A673 (cell line): ENCODE data around the gene COPS9. TPM values are rescaled to one million over a fixed set of nuclear protein-coding genes. Genes with fewer than 3 reads are reported as not detected.

Experiments
- BruUV-seq: library from RNA; stranded (reverse); fragments of 400-500 nt; replicated peaks from 2 replicates; lab custom pipeline; 2021; lab: Mats Ljungman, UMichigan
- CTCF ChIA-PET: fragments of 300-600 bp; sonication (Branson Sonifier 250); formaldehyde crosslinking; loops from one replicate; lab custom pipeline; 2022; ENCODE audit warnings: antibody characterized with exemption; lab: Charles Lee
- POLR2A ChIA-PET: fragments of 300-600 bp; sonication (Branson Sonifier 250); formaldehyde crosslinking; loops from one replicate; lab custom pipeline; 2022; ENCODE audit warnings: antibody characterized with exemption; ENCODE audit not compliant: low non-redundant PET; lab: Charles Lee
- DNase-seq: peaks from one replicate; pipeline ENCODE4 v3.0.0-alpha.2; 2015; ENCODE audit warnings: low spot score
- H3K27ac ChIP-seq: fragments of 200-600 bp; sonication (generic); 2 replicates; pipeline ENCODE4 v1.5.1; 2016; ENCODE audit warnings: mixed run types, low read depth, mild to moderate bottlenecking, mixed read lengths, antibody characterized with exemption, low read length; ENCODE audit not compliant: poor library complexity, severe bottlenecking
- H3K27me3 ChIP-seq: fragments of 200-600 bp; sonication (generic); replicated peaks from 2 replicates; pipeline ENCODE4 v1.6.1; 2017; ENCODE audit warnings: mixed run types, low read depth, mild to moderate bottlenecking, mixed read lengths, antibody characterized with exemption, low read length; ENCODE audit not compliant: insufficient read depth, poor library complexity
- H3K36me3 ChIP-seq: fragments of 200-600 bp; sonication (generic); 2 replicates; pipeline ENCODE4 v1.6.1; 2016; ENCODE audit warnings: mixed run types, mild to moderate bottlenecking, mixed read lengths, antibody characterized with exemption, low read length; ENCODE audit not compliant: insufficient read depth, poor library complexity, severe bottlenecking
- H3K4me1 ChIP-seq: fragments of 200-600 bp; sonication (generic); 2 replicates; pipeline ENCODE4 v1.6.1; 2017; ENCODE audit warnings: mixed run types, mild to moderate bottlenecking, mixed read lengths, antibody characterized with exemption, low read length; ENCODE audit not compliant: insufficient read depth, poor library complexity, severe bottlenecking
- H3K4me3 ChIP-seq: fragments of 200-600 bp; sonication (generic); 2 replicates; pipeline ENCODE4 v1.5.1; 2016; ENCODE audit warnings: low read depth, mixed run types, mild to moderate bottlenecking, mixed read lengths, low read length; ENCODE audit not compliant: poor library complexity, severe bottlenecking
- H3K9me3 ChIP-seq: fragments of 200-600 bp; sonication (generic); 2 replicates; pipeline ENCODE4 v1.6.1; 2016; ENCODE audit warnings: mixed run types, low read depth, mild to moderate bottlenecking, mixed read lengths, antibody characterized with exemption, low read length; ENCODE audit not compliant: poor library complexity, severe bottlenecking
- CTCF ChIP-seq: fragments of 300-800, 200-600 bp; sonication (generic); conservative IDR thresholded peaks from 2 replicates; pipeline ENCODE4 v1.5.1; 2017; ENCODE audit warnings: low read depth, mild to moderate bottlenecking, antibody characterized with exemption, low read length, moderate library complexity, mixed read lengths
- EZH2 ChIP-seq: fragments of 200-600 bp; sonication (generic); IDR thresholded peaks from 2 replicates; pipeline ENCODE4 v1.6.1; 2017; ENCODE audit warnings: borderline replicate concordance, low read depth, mild to moderate bottlenecking, mixed read lengths, antibody characterized with exemption, low read length; ENCODE audit not compliant: poor library complexity, severe bottlenecking
- intact Hi-C: fragments of 100-400 bp; cut with micrococcal nuclease; formaldehyde crosslinking; loops from one replicate; pipeline ENCODE4 v1.10.0; 2022; ENCODE audit not compliant: unreplicated experiment
- total RNA-seq: library from RNA; stranded (reverse); gene quantifications from 2 replicates; pipeline ENCODE4 v1.2.3, GENCODE V29; 2021

COPS9 gene
- total RNA-seq, 1 experiment from 2014 or later, result 136 TPM

GRCh38 chr2:240146627-240147278 is 10.6 kb upstream of the COPS9 start:
- H3K27ac ChIP-seq, result no peak overlapping the region
- H3K27me3 ChIP-seq, result peaks cover 8% of the 10 kb centered on the region
- H3K4me1 ChIP-seq, result no peaks in the 10 kb centered on the region
- DNase-seq, result no peak
- intact Hi-C loops, result no loop called here
- H3K9me3 ChIP-seq, result no peaks in the 10 kb centered on the region
- POLR2A ChIA-PET, result no interaction called here
- TF ChIP-seq EZH2, result no peak
- TF ChIP-seq CTCF, result no peak
- CTCF ChIA-PET, result no interaction called here
- no TSS peak for BruUV-seq
- H3K36me3 ChIP-seq, result no peaks in the 10 kb centered on the region
- H3K4me3 ChIP-seq, result no peak overlapping the region

- intact Hi-C loops, result no loop called here
- H3K27ac ChIP-seq, result no peak overlapping the region
- DNase-seq, result no peak
- CTCF ChIA-PET, result no interaction called here
- H3K27me3 ChIP-seq, result peaks cover 2% of the 10 kb centered on the region
- POLR2A ChIA-PET, result no interaction called here
- no peaks in the 10 kb centered on the region for H3K4me1 ChIP-seq
- TF ChIP-seq CTCF (no peak), EZH2 (no peak)
- H3K4me3 ChIP-seq, result no peak overlapping the region
- BruUV-seq, result no TSS peak
- H3K36me3 ChIP-seq, result no peaks in the 10 kb centered on the region
- no peaks in the 10 kb centered on the region for H3K9me3 ChIP-seq
Measured at GRCh38 chr2:240146141-240146561, 10.0 kb upstream of the COPS9 start.

GRCh38 chr2:240145461-240145860 is 9.4 kb upstream of the COPS9 start:
- Histone ChIP-seq H3K27me3 (no peaks in the 10 kb centered on the region), H3K4me3 (no peak overlapping the region), H3K36me3 (no peaks in the 10 kb centered on the region), H3K9me3 (no peaks in the 10 kb centered on the region), H3K4me1 (no peaks in the 10 kb centered on the region), H3K27ac (no peak overlapping the region)
- CTCF ChIA-PET, result no interaction called here
- TF ChIP-seq CTCF (no peak), EZH2 (no peak)
- BruUV-seq, result no TSS peak
- no peak for DNase-seq
- POLR2A ChIA-PET, result no interaction called here
- intact Hi-C loops, result no loop called here
